GM12875 (cell line): ENCODE data around the gene HEATR5B.
"Not testable (repeated sequence)": the region's sequence is repeated elsewhere in the genome, so short reads cannot be mapped to it uniquely, and the experiment has no call there.

Source experiments
- H3K4me3 ChIP-seq: one replicate; pipeline ENCODE4 v1.5.1; 2011; ENCODE audit warnings: low read depth, low read length, control low read depth
- TF ChIP-seq, protein P1 (sequence below): IDR thresholded peaks from 2 replicates; pipeline ENCODE4 v1.5.1; 2011; ENCODE audit warnings: low read depth, mild to moderate bottlenecking, control low read depth, inconsistent platforms, low read length, moderate library complexity, borderline replicate concordance; ENCODE audit not compliant: insufficient read depth

The HEATR5B gene

DNA sequence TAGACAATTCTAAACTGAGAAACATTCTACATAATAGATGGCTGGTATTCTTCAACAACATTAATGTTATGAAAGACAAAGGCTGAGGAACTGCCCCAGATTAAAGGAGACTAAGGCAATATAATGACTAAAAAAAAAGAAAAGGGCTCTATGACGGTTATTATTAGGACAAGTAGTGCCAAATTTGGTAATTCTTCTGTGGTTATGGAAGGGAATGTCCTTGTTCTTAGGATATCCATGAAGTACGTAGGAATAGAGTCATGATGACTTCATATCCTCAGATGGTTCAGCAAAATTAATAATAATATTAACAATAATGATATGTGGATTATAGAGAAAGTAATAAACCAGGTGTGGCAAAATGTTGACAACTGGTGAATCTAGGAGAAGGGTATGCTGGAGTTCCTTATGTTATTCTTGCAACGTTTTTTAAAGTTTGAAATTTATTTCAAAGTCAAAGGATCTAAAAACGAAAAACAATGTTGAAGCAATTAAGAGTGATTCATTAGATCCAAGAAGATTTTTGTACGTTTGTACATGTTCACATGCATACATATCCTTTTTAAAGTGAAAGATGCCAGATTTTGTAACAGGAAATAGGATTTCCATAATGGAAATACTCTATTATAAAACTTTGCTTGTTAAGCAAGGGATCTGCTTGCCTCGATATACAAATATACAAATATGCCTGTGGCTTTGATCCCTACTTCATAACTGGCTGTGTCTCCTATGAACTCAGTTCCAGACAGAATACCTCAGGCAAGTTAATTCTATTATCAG is 90.1 kb downstream of the HEATR5B start:
- no peak overlapping the region for H3K4me3 ChIP-seq
- TF ChIP-seq, protein P1, sequence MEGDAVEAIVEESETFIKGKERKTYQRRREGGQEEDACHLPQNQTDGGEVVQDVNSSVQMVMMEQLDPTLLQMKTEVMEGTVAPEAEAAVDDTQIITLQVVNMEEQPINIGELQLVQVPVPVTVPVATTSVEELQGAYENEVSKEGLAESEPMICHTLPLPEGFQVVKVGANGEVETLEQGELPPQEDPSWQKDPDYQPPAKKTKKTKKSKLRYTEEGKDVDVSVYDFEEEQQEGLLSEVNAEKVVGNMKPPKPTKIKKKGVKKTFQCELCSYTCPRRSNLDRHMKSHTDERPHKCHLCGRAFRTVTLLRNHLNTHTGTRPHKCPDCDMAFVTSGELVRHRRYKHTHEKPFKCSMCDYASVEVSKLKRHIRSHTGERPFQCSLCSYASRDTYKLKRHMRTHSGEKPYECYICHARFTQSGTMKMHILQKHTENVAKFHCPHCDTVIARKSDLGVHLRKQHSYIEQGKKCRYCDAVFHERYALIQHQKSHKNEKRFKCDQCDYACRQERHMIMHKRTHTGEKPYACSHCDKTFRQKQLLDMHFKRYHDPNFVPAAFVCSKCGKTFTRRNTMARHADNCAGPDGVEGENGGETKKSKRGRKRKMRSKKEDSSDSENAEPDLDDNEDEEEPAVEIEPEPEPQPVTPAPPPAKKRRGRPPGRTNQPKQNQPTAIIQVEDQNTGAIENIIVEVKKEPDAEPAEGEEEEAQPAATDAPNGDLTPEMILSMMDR = no peak

DNA sequence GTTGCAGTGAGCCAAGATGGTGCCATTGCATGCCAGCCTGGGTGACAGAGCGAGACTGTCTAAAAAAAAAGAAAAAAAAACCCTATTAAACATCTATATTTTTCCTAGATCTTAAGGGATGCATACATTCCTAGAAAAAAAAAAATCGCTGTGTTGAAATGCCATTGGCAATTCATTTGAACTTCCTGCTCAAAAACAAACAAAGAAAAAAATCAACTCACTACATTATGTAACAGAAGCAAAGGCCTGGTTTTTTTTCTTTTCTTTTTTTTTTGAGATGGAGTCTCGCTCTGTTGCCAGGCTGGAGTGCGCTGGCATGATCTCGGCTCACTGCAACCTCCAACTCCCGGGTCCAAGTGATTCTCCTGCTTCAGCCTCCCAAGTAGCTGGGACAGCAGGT is 96.2 kb downstream of the HEATR5B start:
- TF ChIP-seq, protein P1 = no peak
- H3K4me3 ChIP-seq = no peak overlapping the region

DNA sequence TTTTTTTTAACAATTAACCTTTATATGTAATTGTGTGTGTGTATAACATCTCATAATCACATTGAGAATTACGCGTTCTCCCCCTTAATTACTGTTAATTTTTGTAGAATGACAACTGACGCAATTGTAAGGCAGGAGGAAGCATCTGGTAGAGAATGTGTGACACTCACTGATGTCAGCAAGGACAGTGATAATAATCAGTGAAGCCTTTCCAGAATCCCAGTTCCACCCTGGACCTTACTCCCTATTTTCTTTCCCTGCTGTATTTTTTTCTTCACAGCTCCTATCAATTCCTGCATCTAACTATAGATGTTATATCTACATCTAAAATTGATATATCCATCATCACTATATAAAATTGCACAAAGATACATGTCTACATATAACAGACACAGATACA is 101.7 kb downstream of the HEATR5B start:
- H3K4me3 ChIP-seq = no peak overlapping the region
- TF ChIP-seq, protein P1 = no peak

DNA sequence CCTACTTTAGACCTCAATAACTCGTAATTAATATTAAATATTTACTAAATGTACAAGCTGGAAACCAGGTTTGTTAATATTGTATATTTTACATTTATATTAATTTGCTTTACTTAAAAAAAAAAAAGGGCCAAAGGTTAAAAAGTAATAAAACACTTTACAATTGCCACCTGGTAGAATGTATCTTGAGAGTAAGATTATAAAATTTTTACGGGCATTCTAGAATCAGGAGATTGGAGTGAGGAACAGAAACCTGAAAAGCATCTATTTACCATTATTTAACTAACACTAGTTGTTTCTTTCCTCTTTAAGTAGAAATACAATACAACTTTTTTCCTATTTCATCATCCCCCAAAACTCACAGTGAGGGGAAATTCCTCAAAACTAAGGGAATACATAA is 102.3 kb downstream of the HEATR5B start:
- TF ChIP-seq, protein P1 = no peak
- no peak overlapping the region for H3K4me3 ChIP-seq

DNA sequence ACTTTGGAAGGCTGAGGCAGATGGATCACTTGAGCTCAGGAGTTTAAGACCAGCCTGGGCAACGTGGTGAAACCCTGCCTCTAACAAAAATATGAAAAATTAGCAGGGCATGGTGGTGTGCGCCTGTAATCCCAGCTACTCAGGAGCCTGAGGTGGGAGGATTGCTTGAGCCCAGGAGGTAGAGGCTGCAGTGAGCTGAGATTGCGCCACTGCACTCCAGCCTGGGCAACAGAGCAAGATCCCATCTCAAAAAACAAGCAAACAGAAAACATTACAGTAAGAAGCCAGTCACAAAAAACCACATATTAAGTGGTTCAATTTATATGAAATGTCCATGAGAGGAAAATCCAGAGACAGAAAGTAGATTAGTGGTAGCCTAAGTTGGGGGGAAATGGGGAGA is 105.2 kb downstream of the HEATR5B start:
- not testable (repeated sequence) for H3K4me3 ChIP-seq

DNA sequence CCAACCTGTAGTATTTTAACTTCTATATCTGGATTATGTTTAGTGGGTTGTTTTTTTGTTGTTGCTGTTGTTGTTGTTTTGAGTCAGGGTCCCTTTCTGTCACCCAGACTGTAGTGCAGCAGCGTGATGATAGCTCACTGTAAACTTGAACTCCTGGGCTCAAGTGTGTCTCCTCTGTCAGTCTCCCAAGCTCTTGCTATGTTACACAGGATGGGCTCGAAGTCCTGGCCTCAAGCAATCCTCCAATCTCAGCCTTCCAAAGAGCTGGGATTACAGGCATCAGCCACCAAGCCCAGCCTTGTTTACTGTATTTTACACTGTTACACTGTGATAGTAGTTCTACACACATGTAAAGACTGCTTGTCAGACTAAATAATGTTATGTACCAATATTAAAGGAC is 108.1 kb downstream of the HEATR5B start:
- no peak overlapping the region for H3K4me3 ChIP-seq
- TF ChIP-seq, protein P1 = no peak

DNA sequence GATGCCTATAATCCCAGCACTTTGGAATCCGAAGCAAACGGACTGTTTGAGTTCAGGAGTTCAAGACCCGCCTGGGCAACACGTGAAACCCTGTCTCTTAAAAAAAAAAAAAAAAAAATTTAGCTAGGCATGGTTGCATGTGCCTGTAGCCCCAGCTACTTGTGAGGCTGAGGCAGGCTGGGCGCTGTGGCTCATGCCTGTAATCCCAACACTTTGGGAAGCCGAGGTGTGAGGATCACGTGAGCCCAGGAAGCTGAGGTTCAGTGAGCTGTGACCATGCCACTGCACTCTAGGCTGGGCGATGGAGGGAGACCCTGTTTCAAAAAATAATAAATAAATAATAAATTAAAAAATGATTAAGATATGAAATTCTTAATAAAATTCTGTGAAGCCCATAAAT is 108.9 kb downstream of the HEATR5B start:
- TF ChIP-seq, protein P1 = no peak
- H3K4me3 ChIP-seq = no peak overlapping the region
